ENCODE data around the gene PADI2. TPM values are rescaled to one million over a fixed set of nuclear protein-coding genes. Genes with fewer than 3 reads are reported as not detected.

The PADI2 gene
- total and polyA plus RNA-seq, 2 experiments from 2014 or later, result 1.7 to 4.3 TPM

GRCh38 chr1:17089506-17089905 lies 29.7 kb downstream of the PADI2 start (continued):
- no peak for TF ChIP-seq ZNF462 (CRISPR knock-in tag; IDR thresholded peaks at IDR 0.05)
- TF ChIP-seq EZH2phosphoT487 (IDR thresholded peaks at IDR 0.05; ENCODE audit: unreplicated experiment), result no peak
- TF ChIP-seq ZNF331 (CRISPR knock-in tag; IDR thresholded peaks at IDR 0.05; ENCODE audit: low read depth), result no peak

- no peak overlapping the region for H3K27ac Mint-ChIP-seq
- no peaks in the 10 kb centered on the region; the same call in 2 of the 3 replicates for H3K4me1 Mint-ChIP-seq
- H3K36me3 Mint-ChIP-seq (ENCODE audit: low read depth), result no peaks in the 10 kb centered on the region
- Histone ChIP-seq H3K4me2 (no peak overlapping the region), H3K4me1 (ENCODE audit: insufficient read depth) (no peaks in the 10 kb centered on the region), H3K9me2 (ENCODE audit: insufficient read depth) (no peaks in the 10 kb centered on the region), H3F3A (replicated peaks; ENCODE audit: low read depth) (no peaks in the 10 kb centered on the region), H3K27me3 (ENCODE audit: insufficient read depth) (no peaks in the 10 kb centered on the region), H3K36me3 (ENCODE audit: insufficient read depth) (no peaks in the 10 kb centered on the region), H4K20me1 (replicated peaks; ENCODE audit: insufficient read depth) (no peaks in the 10 kb centered on the region), H2AFZ (no peak overlapping the region), H3K79me2 (replicated peaks; ENCODE audit: insufficient read depth) (no peaks in the 10 kb centered on the region), H3K4me3 (no peak overlapping the region), H3K27ac (ENCODE audit: low read depth) (no peak overlapping the region)
- ATAC-seq (no peak), DNase-seq (ENCODE audit: low spot score) (no peak)
- H3K4me3 Mint-ChIP-seq, result no peak overlapping the region
- H3K27me3 Mint-ChIP-seq (ENCODE audit: insufficient read depth, low read depth, poor library complexity), result peaks cover 12% of the 10 kb centered on the region
- no peak for TF ChIP-seq JUNB (IDR thresholded peaks at IDR 0.05; ENCODE audit: unreplicated experiment)
- no peak for TF ChIP-seq STAT1 (IDR thresholded peaks at IDR 0.05; ENCODE audit: unreplicated experiment)
- no peak for TF ChIP-seq EZH2 (IDR thresholded peaks at IDR 0.05; ENCODE audit: low read depth, unreplicated experiment)
- no peak for TF ChIP-seq REST (IDR thresholded peaks at IDR 0.05; ENCODE audit: unreplicated experiment)
- TF ChIP-seq NANOG (IDR thresholded peaks at IDR 0.05; ENCODE audit: borderline replicate concordance), result no peak
- TF ChIP-seq ETS1 (IDR thresholded peaks at IDR 0.05), result no peak
- TF ChIP-seq CREB1 (CRISPR knock-in tag; IDR thresholded peaks at IDR 0.05; ENCODE audit: low read depth), result no peak
- no peak for TF ChIP-seq POLR2AphosphoS5 (IDR thresholded peaks at IDR 0.05; ENCODE audit: low read depth)
- no peak for TF ChIP-seq EZH2phosphoT487 (IDR thresholded peaks at IDR 0.05; ENCODE audit: unreplicated experiment)
- no peak for TF ChIP-seq CTCF (conservative IDR thresholded peaks at IDR 0.05; ENCODE audit: low read depth in 2 of 2)
- TF ChIP-seq ZNF114 (CRISPR knock-in tag; IDR thresholded peaks at IDR 0.05), result no peak
- no peaks in the 10 kb centered on the region for H3K9me3 Mint-ChIP-seq
Observed at GRCh38 chr1:17086751-17087150, 32.5 kb downstream of the PADI2 start.
